Measurements from ENCODE around the gene RPP38. TPM values are rescaled to one million over a fixed set of nuclear protein-coding genes. Genes with fewer than 3 reads are reported as not detected.

Gene RPP38
- total RNA-seq, 1 donor from 2014 or later = 9.9 TPM

GRCh38 chr10:15075421-15075820, 21.7 kb upstream of the RPP38 start:
- DNase-seq = no peak
- Histone ChIP-seq H3K4me1 (no peaks in the 10 kb centered on the region), H3K4me3 (no peak overlapping the region), H3K27me3 (ENCODE audit: low read depth) (no peaks in the 10 kb centered on the region), H3K9me3 (replicated peaks) (peaks cover 9% of the 10 kb centered on the region), H3K27ac (replicated peaks) (no peak overlapping the region), H3K36me3 (no peaks in the 10 kb centered on the region)
- no peak for TF ChIP-seq CTCF (IDR thresholded peaks at IDR 0.05; ENCODE audit: borderline replicate concordance)
- intact Hi-C loops (cut with micrococcal nuclease) = no loop called here

DNA sequence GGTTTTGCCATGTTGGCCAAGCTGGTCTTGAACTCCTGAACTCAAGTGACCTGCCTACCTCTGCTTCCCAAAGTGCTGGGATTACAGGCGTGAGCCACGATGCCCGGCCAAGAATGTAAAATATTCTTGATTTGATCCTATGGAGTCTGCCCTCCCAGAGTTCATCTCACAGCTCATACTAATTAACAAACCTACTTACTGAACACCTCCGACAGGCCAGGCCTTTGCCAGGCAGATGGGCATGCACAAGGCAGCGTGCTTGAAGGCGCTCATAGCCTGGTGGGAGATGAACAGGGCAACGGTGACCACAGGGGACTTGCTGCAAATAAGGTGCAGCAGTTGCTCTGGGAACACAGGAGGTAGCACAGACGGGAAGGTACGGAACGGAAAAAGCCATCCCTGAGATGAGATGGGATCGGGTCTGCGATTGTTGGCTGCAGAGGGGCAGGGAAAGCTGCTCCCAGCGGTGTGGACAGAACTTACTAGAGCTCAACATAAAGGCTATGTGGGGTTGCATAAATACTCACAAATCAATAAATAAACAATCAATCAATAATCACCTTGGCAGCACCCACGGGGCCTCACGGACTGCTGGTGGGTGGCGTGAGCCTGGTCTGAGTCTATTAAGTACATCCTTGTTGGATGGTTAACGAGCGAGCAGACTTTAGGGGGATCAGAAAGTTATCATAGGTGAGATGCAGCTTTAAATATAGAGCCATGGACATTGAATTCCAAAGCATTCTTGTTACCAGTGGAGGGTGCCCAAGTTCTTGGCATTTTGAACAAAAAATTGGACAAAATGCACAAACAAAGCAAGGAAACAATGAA, 13.3 kb upstream of the RPP38 start:
- no peak for DNase-seq
- H3K4me1 ChIP-seq = peaks cover 9% of the 10 kb centered on the region
- H3K36me3 ChIP-seq = no peaks in the 10 kb centered on the region
- intact Hi-C loops (cut with micrococcal nuclease) = no loop called here
- peak overlapping the region; percentile 66 for H3K4me3 ChIP-seq
- no peak for TF ChIP-seq CTCF (IDR thresholded peaks at IDR 0.05; ENCODE audit: borderline replicate concordance)
- H3K27me3 ChIP-seq (ENCODE audit: low read depth) = no peaks in the 10 kb centered on the region
- H3K27ac ChIP-seq (replicated peaks) = peak overlapping the region; percentile 73
- H3K9me3 ChIP-seq (replicated peaks) = no peaks in the 10 kb centered on the region

GRCh38 chr10:15084502-15084922, 12.6 kb upstream of the RPP38 start:
- Histone ChIP-seq H3K27ac (replicated peaks) (peak overlapping the region; percentile 73), H3K4me3 (peak overlapping the region; percentile 66), H3K9me3 (replicated peaks) (no peaks in the 10 kb centered on the region), H3K27me3 (ENCODE audit: low read depth) (no peaks in the 10 kb centered on the region), H3K4me1 (peaks cover 13% of the 10 kb centered on the region), H3K36me3 (no peaks in the 10 kb centered on the region)
- no peak for TF ChIP-seq CTCF (IDR thresholded peaks at IDR 0.05; ENCODE audit: borderline replicate concordance)
- intact Hi-C loops (cut with micrococcal nuclease) = no loop called here
- DNase-seq = no peak

GRCh38 chr10:15088428-15089261, 8.5 kb upstream of the RPP38 start, which contains the start of gene ACBD7:
ACBD7 (minus strand) TSS chr10:15088776; CDS start chr10:15088728, 48 bp downstream.
- peak within 1 kb of the TSS; percentile 79 for H3K4me3 ChIP-seq
- H3K27me3 ChIP-seq (ENCODE audit: low read depth) = peaks cover 5% of the 10 kb centered on the region
- peaks cover 13% of the 10 kb centered on the region for H3K4me1 ChIP-seq
- peak; percentile 78 for TF ChIP-seq CTCF (IDR thresholded peaks at IDR 0.05; ENCODE audit: borderline replicate concordance)
- H3K9me3 ChIP-seq (replicated peaks) = no peaks in the 10 kb centered on the region
- intact Hi-C loops (cut with micrococcal nuclease) = no loop called here
- H3K36me3 ChIP-seq = no peaks in the 10 kb centered on the region
- peak; percentile 71 for DNase-seq
- no peak within 1 kb of the TSS for H3K27ac ChIP-seq (replicated peaks)

GRCh38 chr10:15091418-15091817, 5.7 kb upstream of the RPP38 start:
- Histone ChIP-seq H3K9me3 (replicated peaks) (no peaks in the 10 kb centered on the region), H3K4me3 (no peak overlapping the region), H3K27ac (replicated peaks) (no peak overlapping the region), H3K4me1 (peaks cover 16% of the 10 kb centered on the region), H3K36me3 (no peaks in the 10 kb centered on the region), H3K27me3 (ENCODE audit: low read depth) (peaks cover 5% of the 10 kb centered on the region)
- no peak for DNase-seq
- intact Hi-C loops (cut with micrococcal nuclease) = loop anchor here (10.0 kb wide), 1 partner anchor 117 kb away; no protein-coding TSS in a partner anchor
- TF ChIP-seq CTCF (IDR thresholded peaks at IDR 0.05; ENCODE audit: borderline replicate concordance) = no peak

All from left ventricle myocardium inferior (tissue), 1 donor.